T-helper 2 cell (primary cell): ENCODE measurements around the gene RAB26.
A peak's percentile ranks its signal among the peaks of the same experiment; 100 is the strongest.
"Not testable (repeated sequence)": the region's sequence is repeated elsewhere in the genome, so short reads cannot be mapped to it uniquely, and the experiment has no call there.

Source experiments
- DNase-seq, 5 experiments: peaks; one replicate each; pipeline versions ENCODE4 v3.0.0 to v3.0.0-alpha.2; 2012 to 2022

The RAB26 gene

GRCh38 chr16:2117960-2118722 lies 30.3 kb upstream of the RAB26 start:
- DNase-seq = not testable (repeated sequence)

GRCh38 chr16:2121325-2121724 lies 27.1 kb upstream of the RAB26 start:
- DNase-seq = peak in 1 of 5 experiments; percentile 43

GRCh38 chr16:2121853-2122252 lies 26.6 kb upstream of the RAB26 start:
- no peak for DNase-seq

- DNase-seq = no peak
Measured at GRCh38 chr16:2122429-2122828, 26.0 kb upstream of the RAB26 start.

GRCh38 chr16:2122934-2123683 lies 25.3 kb upstream of the RAB26 start:
- DNase-seq = not testable (repeated sequence)

- DNase-seq = not testable (repeated sequence)
Measured at GRCh38 chr16:2123706-2124376, 24.6 kb upstream of the RAB26 start.

GRCh38 chr16:2124377-2124693 lies 24.1 kb upstream of the RAB26 start:
- not testable (repeated sequence) for DNase-seq

- DNase-seq = not testable (repeated sequence)
Measured at GRCh38 chr16:2124694-2125444, 23.6 kb upstream of the RAB26 start.

- not testable (repeated sequence) for DNase-seq
Measured at GRCh38 chr16:2125609-2126008, 22.8 kb upstream of the RAB26 start.

GRCh38 chr16:2126161-2126743 lies 22.2 kb upstream of the RAB26 start:
- DNase-seq = not testable (repeated sequence)

GRCh38 chr16:2126928-2127556 lies 21.4 kb upstream of the RAB26 start:
- not testable (repeated sequence) for DNase-seq

GRCh38 chr16:2127630-2128280 lies 20.7 kb upstream of the RAB26 start:
- not testable (repeated sequence) for DNase-seq

- not testable (repeated sequence) for DNase-seq
Measured at GRCh38 chr16:2129251-2129650, 19.2 kb upstream of the RAB26 start.

GRCh38 chr16:2129890-2130447 lies 18.5 kb upstream of the RAB26 start:
- not testable (repeated sequence) for DNase-seq

- not testable (repeated sequence) for DNase-seq
Measured at GRCh38 chr16:2133797-2134196, 14.6 kb upstream of the RAB26 start.

GRCh38 chr16:2135071-2135470 lies 13.4 kb upstream of the RAB26 start:
- DNase-seq = not testable (repeated sequence)

- DNase-seq = peak; percentile 94 to 99 (median 98)
Measured at GRCh38 chr16:2135770-2136490, 12.5 kb upstream of the RAB26 start, which contains the start of gene PKD1. TSS of gene PKD1 (minus strand) at chr16:2135898. CDS start at chr16:2135689, 209 bp downstream.

- no peak for DNase-seq
Measured at GRCh38 chr16:2142942-2143877, 5.2 kb upstream of the RAB26 start.
